Iris pigment epithelial cell (primary cell): ENCODE results near the gene LDLRAD4.

Experiments
- DNase-seq: peaks from one replicate; pipeline ENCODE4 v3.0.0-alpha.2; 2011; ENCODE audit warnings: low read depth

The LDLRAD4 gene

GRCh38 chr18:13409026-13409425, 190.5 kb downstream of the LDLRAD4 start:
- DNase-seq, result no peak

GRCh38 chr18:13409997-13410396, 191.4 kb downstream of the LDLRAD4 start:
- no peak for DNase-seq

GRCh38 chr18:13410471-13410870, 191.9 kb downstream of the LDLRAD4 start:
- no peak for DNase-seq

- no peak for DNase-seq
Observed at GRCh38 chr18:13412017-13412416, 193.5 kb downstream of the LDLRAD4 start.

GRCh38 chr18:13412901-13413300, 194.3 kb downstream of the LDLRAD4 start:
- no peak for DNase-seq

- DNase-seq, result no peak
Observed at GRCh38 chr18:13414102-13414501, 195.5 kb downstream of the LDLRAD4 start.

- DNase-seq, result no peak
Observed at GRCh38 chr18:13414521-13414920, 196.0 kb downstream of the LDLRAD4 start.

- DNase-seq, result no peak
Observed at GRCh38 chr18:13415736-13416135, 197.2 kb downstream of the LDLRAD4 start.

- no peak for DNase-seq
Observed at GRCh38 chr18:13416208-13416607, 197.6 kb downstream of the LDLRAD4 start.

GRCh38 chr18:13416848-13417247, 198.3 kb downstream of the LDLRAD4 start:
- no peak for DNase-seq

- no peak for DNase-seq
Observed at GRCh38 chr18:13418013-13418710, 199.6 kb downstream of the LDLRAD4 start.

GRCh38 chr18:13420969-13421686, 202.6 kb downstream of the LDLRAD4 start:
- DNase-seq, result no peak

- no peak for DNase-seq
Observed at GRCh38 chr18:13422541-13423147, 204.1 kb downstream of the LDLRAD4 start.

- DNase-seq, result no peak
Observed at GRCh38 chr18:13423352-13423751, 204.8 kb downstream of the LDLRAD4 start.

GRCh38 chr18:13424363-13424762, 205.8 kb downstream of the LDLRAD4 start:
- no peak for DNase-seq

GRCh38 chr18:13425357-13426091, 207.0 kb downstream of the LDLRAD4 start:
- no peak for DNase-seq

- DNase-seq, result no peak
Observed at GRCh38 chr18:13427354-13427753, 208.8 kb downstream of the LDLRAD4 start.

- no peak for DNase-seq
Observed at GRCh38 chr18:13428319-13428718, 209.8 kb downstream of the LDLRAD4 start.

- DNase-seq, result no peak
Observed at GRCh38 chr18:13429016-13429415, 210.5 kb downstream of the LDLRAD4 start.

GRCh38 chr18:13429884-13430510, 211.4 kb downstream of the LDLRAD4 start:
- no peak for DNase-seq

GRCh38 chr18:13430663-13431062, 212.1 kb downstream of the LDLRAD4 start:
- no peak for DNase-seq

- DNase-seq, result no peak
Observed at GRCh38 chr18:13431886-13432285, 213.3 kb downstream of the LDLRAD4 start.
